Measurements from ENCODE around the gene TBX1. TPM values are rescaled to one million over a fixed set of nuclear protein-coding genes. Genes with fewer than 3 reads are reported as not detected.
"Not testable (repeated sequence)": the region's sequence is repeated elsewhere in the genome, so short reads cannot be mapped to it uniquely, and the experiment has no call there.

Gene TBX1
- total RNA-seq, 1 experiment from 2014 or later, result 16.3 TPM

DNA sequence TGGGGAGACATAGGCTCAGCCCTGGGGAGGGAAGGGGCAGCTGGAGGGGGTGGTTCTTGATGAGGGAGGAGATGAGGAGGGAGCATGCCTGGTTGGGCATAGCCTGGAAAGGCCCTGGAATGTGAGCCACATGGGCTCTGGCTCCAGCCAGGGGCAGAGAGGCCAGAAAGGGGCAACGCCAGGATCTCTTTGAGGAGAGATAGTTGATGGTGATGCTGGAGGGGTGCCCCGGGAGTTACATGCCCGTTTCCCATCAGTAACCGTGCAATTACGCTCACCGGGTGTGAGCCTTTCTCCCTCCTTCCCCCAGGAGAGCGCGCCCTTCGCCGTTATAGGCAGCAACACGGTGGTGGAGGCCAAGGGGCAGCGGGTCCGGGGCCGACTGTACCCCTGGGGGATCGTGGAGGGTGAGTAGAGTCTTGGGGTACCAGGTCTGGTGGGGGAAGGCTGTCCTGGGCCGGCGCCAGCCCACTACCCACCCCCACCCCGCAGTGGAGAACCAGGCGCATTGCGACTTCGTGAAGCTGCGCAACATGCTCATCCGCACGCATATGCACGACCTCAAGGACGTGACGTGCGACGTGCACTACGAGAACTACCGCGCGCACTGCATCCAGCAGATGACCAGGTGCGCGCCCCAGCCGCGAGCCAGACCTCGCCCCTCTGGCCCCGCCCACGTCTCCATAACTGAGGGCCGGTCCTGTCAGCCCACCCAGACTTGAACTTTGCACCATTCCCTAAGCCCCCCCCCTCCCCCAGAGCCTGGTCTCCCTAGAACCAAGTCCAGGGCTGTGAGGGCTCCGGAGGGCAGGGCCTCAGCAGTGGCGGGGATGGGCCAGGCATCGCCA, 39.0 kb upstream of the TBX1 start:
- Histone ChIP-seq H3K4me3 (no peak overlapping the region), H3K36me3 (peaks cover 18% of the 10 kb centered on the region), H3K9me3 (no peaks in the 10 kb centered on the region), H3K27me3 (no peaks in the 10 kb centered on the region)
- no peak for DNase-seq

DNA sequence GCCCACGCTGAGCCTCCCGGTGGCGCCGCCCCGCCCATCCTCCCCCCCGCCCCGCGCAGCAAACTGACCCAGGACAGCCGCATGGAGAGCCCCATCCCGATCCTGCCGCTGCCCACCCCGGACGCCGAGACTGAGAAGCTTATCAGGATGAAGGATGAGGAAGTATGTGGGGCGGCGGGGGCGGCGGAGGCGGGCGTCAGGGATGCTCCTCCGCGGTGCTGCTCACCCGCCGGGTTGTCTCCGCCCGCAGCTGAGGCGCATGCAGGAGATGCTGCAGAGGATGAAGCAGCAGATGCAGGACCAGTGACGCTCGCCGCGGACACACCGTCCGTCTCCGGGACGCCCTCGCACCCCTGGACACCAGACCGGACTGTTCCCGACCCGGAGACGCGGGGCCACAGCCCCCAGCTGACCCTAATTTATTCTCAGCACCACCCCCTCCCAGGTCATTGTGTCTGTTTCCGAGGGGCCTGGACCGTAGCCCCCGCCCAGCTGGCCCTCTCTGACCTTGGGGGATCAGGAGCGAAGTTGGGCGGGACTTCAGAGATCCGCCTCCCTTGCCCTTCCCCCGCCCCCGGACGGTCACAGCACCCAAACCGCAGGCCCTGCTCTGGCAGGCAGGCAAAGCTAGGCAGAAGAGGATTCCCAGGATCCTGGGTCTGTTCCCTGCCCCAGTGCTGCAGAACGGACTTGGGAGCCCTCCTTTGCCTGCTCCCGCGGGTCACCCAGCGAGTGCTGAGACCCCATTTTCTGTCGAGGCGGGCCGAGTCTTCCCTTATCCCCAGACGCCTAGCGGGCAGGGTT, 38.2 kb upstream of the TBX1 start:
- DNase-seq, result no peak
- H3K9me3 ChIP-seq, result no peaks in the 10 kb centered on the region
- H3K4me3 ChIP-seq, result no peak overlapping the region
- H3K27me3 ChIP-seq, result no peaks in the 10 kb centered on the region
- peaks cover 18% of the 10 kb centered on the region for H3K36me3 ChIP-seq

DNA sequence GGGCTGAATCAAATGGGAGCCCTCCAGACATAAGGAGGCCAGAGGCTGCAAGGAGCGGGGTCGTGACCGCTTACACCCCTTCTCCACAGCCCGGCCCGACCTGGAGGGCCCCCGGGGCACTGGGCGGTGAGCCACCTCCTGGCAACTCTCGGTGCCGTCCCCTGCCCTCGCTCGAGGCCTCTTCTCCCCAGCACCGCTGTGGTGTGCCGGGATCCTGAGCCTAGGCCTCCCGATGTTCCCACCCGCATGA, 37.7 kb upstream of the TBX1 start:
- no peak overlapping the region for H3K4me3 ChIP-seq
- peaks cover 18% of the 10 kb centered on the region for H3K36me3 ChIP-seq
- no peaks in the 10 kb centered on the region for H3K27me3 ChIP-seq
- no peak for DNase-seq
- H3K9me3 ChIP-seq, result no peaks in the 10 kb centered on the region

DNA sequence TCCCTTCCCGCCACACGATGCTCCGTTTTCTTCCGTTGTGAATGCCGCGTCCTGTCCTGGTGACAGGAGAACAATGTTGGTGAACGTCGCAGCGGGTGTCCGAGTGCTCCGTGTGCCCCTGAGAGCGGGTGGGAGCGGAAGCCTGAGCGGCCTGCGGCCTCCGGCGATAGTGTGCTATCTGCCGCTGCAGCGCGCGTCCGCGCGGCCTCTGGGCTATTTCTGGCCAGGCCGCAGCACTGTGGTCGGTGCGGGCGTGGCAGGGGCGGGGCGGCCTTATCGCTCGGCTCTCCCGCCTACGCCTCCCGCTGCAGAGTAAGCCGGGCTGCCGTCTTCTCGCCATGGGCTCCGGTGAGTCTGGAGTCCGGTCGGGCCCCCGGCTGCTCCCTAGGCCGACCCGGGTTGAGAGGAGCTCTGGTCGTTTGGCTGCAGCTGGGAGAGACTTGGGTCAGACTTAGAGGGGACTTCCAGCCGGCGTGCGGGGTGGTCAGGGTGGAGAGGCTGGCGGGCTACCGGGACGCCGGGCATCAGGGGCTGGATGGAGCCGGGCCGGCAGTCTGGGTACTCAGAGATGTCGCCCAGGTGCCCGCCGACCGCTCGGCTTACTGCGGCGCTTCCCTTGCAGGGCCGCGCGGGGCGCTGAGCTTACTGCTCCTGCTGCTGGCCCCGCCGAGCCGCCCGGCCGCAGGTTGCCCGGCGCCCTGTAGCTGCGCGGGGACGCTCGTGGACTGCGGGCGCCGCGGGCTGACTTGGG, 37.2 kb upstream of the TBX1 start, which contains the start of gene GP1BB:
Gene GP1BB, plus strand, starts transcription at position 308 of the 751 bp plus-strand sequence. Its CDS starts 31 bp downstream, at position 339.
- Histone ChIP-seq H3K4me3 (no peak within 1 kb of the TSS), H3K36me3 (peaks cover 18% of the 10 kb centered on the region), H3K9me3 (no peaks in the 10 kb centered on the region), H3K27me3 (no peaks in the 10 kb centered on the region)
- no peak for DNase-seq

DNA sequence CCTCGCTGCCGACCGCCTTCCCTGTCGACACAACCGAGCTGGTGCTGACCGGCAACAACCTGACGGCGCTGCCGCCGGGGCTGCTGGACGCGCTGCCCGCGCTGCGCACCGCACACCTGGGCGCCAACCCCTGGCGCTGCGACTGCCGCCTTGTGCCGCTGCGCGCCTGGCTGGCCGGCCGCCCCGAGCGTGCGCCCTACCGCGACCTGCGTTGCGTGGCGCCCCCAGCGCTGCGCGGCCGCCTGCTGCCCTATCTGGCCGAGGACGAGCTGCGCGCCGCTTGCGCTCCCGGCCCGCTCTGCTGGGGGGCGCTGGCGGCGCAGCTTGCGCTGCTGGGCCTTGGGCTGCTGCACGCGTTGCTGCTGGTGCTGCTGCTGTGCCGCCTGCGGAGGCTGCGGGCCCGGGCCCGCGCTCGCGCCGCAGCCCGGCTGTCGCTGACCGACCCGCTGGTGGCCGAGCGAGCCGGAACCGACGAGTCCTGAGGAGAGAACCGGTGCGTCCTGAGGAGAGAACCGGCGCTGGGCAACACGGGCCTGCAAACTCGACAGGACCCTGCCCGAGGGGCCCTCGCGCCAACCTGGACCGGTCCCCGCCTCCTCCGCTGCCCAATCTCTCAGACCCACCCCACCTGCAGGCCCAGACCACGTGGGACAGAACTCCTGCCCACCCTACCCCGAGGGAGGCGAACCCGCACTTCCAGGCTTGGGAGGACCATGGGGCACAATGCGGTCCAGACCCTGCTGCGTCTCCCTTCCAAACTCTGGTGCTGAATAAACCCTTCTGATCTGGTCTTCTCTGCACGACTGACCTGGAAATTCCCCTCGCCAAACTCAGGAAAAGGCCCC, 36.4 kb upstream of the TBX1 start:
- DNase-seq, result no peak
- Histone ChIP-seq H3K36me3 (peaks cover 18% of the 10 kb centered on the region), H3K4me3 (no peak overlapping the region), H3K9me3 (no peaks in the 10 kb centered on the region), H3K27me3 (no peaks in the 10 kb centered on the region)

DNA sequence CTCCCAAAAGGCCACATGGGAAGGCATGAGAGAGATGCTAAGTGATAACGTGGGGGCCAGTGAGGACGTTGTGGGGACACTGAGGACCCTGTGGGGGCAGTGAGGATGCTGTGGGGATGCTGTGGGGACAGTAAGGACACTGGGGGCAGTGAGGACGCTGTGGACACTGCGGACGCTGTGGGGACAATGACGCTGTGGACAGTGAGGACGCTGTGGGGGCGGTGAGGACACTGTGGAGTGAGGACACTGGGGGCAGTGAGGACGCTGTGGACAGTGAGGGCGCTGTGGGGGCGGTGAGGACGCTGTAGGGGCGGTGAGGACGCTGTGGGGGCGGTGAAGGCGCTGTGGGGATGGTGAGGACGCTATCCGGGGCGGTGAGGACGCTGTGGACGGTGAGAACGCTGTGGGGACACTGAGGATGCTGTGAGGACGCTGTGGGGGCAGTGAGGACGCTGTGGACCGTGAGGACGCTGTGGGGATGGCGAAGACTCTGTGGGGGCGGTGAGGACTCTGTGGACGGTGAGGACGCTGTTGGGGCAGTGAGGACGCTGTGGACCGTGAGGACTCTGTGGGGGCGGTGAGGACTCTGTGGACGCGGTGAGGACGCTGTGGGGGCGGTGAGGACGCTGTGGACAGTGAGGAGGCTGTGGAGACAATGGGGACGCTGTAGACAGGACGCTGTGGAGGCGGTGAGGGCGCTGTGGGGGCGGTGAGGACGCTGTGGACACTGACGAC, 35.5 kb upstream of the TBX1 start:
- no peak for DNase-seq
- Histone ChIP-seq H3K4me3 (no peak overlapping the region), H3K27me3 (no peaks in the 10 kb centered on the region), H3K36me3 (peaks cover 14% of the 10 kb centered on the region; the same call in 1 of the 2 replicates), H3K9me3 (no peaks in the 10 kb centered on the region)

DNA sequence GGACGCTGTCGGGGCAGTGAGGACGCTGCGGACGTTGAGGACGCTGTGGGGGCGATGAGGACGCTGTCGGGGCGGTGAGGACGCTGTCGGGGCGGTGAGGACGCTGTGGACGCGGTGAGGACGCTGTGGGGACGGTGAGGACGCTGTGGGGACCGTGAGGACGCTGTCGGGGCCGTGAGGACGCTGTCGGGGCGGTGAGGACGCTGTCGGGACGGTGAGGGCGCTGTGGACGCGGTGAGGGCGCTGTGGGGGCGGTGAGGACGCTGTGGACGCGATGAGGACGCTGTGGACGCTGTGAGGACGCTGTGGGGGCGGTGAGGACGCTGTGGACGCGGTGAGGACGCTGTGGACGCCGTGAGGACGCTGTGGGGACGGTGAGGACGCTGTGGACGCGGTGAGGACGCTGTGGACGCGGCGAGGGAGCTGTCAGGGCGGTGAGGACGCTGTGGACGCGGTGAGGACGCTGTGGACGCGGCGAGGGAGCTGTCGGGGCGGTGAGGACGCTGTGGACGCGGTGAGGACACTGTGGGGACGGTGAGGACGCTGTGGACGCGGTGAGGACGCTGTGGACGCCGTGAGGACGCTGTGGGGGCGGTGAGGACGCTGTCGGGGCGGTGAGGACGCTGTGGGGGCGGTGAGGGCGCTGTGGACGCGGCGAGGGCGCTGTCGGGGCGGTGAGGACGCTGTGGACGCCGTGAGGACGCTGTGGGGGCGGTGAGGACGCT, 34.4 kb upstream of the TBX1 start:
- not testable (repeated sequence) for H3K9me3 ChIP-seq, DNase-seq, H3K27me3 ChIP-seq, H3K4me3 ChIP-seq, H3K36me3 ChIP-seq

DNA sequence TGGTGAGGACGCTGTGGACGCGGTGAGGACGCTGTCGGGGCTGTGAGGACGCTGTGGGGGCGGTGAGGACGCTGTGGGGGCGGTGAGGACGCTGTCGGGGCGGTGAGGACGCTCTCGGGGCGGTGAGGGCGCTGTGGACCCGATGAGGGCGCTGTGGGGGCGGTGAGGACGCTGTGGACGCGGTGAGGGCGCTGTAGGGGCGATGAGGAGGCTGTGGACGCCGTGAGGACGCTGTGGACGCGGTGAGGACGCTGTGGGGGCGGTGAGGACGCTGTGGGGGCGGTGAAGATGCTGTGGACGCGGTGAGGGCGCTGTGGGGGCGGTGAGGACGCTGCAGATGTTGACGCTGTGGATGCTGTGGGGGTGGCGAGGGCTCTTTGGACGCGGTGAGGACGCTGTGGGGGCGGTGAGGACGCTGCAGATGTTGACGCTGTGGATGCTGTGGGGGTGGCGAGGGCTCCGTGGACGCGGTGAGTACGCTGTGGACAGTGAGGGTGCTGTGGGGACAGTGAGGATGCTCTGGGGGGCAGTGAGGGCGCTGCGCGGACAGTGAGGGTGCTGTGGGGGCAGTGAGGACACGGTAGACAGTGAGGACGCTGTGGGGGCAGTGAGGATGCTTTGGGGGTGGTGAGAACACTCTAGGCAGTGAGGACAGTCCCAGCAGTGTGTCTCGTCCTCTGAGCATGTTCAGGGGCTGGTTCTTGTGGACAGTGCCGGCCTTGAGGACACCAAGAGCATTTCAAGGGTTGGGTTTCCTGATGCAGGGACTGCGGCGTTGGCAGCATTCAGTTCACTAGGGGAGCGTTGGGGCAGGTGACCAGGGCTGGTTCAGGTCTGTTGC, 33.0 kb upstream of the TBX1 start:
- peaks cover 5% of the 10 kb centered on the region; the same call in 1 of the 2 replicates for H3K36me3 ChIP-seq
- H3K27me3 ChIP-seq, result no peaks in the 10 kb centered on the region
- no peak overlapping the region for H3K4me3 ChIP-seq
- no peak for DNase-seq
- no peaks in the 10 kb centered on the region for H3K9me3 ChIP-seq

DNA sequence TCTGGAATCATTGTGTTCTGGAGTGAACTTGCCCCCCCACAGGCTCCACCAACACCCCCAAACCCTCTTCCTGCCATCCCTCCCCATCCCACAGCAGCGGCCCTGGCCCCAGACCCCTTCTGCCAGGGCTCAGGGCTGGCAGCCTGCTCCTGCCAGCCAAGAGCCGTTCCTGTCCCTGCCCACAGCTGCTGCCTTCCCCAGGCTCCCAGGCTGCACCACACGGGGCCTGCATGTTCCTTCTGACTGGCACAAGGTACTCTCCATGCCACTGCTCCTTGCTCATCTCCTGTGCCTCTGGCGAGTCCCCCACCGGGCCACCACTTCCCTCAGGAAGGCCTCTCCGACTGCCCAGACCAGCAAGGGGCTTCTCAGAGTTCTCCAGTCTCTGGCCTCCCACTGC, 32.3 kb upstream of the TBX1 start:
- Histone ChIP-seq H3K4me3 (no peak overlapping the region), H3K9me3 (no peaks in the 10 kb centered on the region), H3K27me3 (no peaks in the 10 kb centered on the region), H3K36me3 (no peaks in the 10 kb centered on the region)
- no peak for DNase-seq

DNA sequence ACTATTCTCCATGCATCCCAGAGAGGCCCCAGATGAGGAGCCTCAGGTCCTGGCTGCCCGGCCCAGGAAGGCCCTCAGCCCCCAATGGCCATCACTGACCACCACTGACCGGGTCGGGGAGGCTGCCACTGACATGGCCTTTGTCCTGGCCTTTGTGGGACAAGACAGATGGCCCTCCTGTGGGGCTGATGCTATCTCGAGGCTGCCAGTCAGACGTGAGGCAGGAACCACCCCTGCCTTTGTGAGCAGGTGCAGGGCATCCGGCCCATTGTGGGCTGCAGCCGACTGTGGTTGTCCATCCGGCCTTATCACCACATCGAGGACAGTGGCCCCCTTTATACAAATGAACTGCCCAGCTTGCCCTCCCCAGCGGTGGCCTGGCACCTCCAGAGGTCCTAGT, 31.7 kb upstream of the TBX1 start:
- no peaks in the 10 kb centered on the region for H3K9me3 ChIP-seq
- no peak overlapping the region for H3K4me3 ChIP-seq
- H3K36me3 ChIP-seq, result no peaks in the 10 kb centered on the region
- DNase-seq, result no peak
- no peaks in the 10 kb centered on the region for H3K27me3 ChIP-seq

DNA sequence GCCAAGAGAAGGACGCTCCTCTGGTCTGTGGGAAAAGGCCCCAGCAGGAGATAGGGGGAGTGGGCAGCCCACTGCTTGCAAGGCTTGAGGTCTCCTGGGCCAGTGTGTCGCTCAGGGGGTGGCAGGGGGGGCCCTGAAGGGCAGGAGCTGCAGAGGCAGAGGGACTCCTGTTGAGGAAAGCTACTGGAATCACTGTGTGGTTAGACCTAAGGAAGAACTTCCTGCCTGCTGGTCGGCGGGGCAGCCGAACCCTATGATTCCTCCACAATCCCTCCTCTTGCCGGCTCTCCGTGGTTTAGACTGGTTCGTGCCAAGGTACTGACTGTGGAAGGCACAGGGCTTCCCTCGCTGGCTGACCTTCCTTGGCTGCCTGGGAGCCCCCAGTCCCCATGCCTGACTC, 31.1 kb upstream of the TBX1 start:
- H3K27me3 ChIP-seq, result no peaks in the 10 kb centered on the region
- H3K36me3 ChIP-seq, result no peaks in the 10 kb centered on the region
- H3K4me3 ChIP-seq, result no peak overlapping the region
- no peak for DNase-seq
- H3K9me3 ChIP-seq, result no peaks in the 10 kb centered on the region

DNA sequence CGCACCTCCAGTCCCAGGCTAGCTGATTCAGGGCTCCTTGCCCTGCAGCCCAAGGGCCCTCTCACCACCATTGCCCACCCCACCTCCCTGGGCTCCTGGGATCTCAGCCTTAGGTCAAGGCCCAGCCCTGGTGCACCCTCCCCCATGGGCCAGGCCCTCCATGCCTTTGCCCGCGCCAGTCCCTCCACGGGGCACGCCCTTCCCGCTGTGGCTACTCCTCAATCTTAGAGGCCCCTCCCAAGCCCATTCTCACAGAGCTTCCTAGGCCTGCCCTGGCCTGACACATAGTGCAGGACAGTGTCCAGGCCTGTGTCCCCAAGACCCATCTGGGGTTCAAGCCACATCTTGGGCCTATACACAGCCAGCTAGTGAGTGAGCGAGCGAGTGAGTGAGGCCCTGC, 30.4 kb upstream of the TBX1 start:
- Histone ChIP-seq H3K9me3 (no peaks in the 10 kb centered on the region), H3K27me3 (no peaks in the 10 kb centered on the region), H3K4me3 (no peak overlapping the region), H3K36me3 (no peaks in the 10 kb centered on the region)
- DNase-seq, result no peak

DNA sequence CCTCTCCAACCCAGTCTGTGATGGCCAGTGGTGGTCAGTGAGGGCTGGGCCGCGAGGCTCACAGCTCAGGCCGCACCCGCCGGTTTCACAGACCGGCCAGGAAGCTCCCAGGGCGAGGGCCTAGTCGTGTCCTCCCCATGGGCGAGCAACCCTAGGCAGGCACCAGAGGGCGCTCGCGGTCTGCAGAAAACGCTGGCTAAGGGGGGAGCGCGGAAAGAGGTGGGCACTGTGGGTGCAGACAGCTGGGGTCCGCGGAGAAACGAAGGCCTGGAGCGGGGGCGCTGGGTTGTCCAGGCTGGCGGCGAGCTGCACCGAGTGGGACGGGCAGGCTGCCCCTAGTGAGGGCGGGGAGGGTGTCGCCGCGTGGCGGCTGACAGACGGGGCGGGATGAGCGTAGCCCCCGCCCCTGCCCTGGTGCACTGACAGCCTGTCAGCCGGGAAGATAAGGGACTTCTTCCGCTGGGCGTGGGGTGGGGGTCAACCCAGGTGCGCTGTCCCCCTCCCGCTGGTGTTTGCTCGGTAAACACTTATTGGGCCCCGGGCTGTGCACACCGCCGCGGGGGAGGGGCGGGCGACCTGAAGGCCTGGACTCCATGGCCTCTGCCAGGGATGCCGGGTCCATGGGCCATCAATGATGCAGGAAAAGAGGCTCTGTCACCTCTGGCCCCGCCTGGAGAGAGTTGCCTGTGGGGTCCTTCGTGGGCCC, 29.8 kb upstream of the TBX1 start:
- H3K36me3 ChIP-seq, result no peaks in the 10 kb centered on the region
- peak overlapping the region; percentile 44 for H3K4me3 ChIP-seq
- no peaks in the 10 kb centered on the region for H3K9me3 ChIP-seq
- H3K27me3 ChIP-seq, result no peaks in the 10 kb centered on the region
- peak; percentile 78 for DNase-seq

Measured in MG63 (cell line).